DMS 273 treated with DMSO at 0.1 percent for 48 hours (cell line): ENCODE results near the gene TMEM52.

Experiments used
- DNase-seq: peaks from one replicate; lab custom pipeline; 2025; lab: John Stamatoyannopoulos, UW

TMEM52 gene

DNA sequence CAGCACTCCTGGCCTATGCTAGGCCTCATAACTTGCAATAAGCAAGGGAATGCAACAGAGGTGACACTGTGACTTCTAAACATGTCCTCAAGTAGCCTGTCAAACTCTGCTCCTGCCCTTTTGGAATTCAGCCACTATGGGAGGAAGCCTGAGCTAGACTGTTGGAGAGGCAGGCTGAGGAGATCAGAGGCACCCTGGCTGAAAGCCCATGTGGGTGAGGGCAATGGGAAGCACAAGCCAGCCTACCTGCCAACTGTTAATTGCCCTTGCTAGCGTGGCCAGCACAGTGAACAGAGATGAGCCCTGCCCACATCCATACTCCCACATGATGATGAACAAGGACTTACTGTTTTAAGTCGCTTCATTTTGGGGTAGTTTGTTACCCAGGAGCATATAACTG lies 45.9 kb downstream of the TMEM52 start:
- no peak for DNase-seq

GRCh38 chr1:1872329-1872994 lies 46.6 kb downstream of the TMEM52 start:
- no peak for DNase-seq

DNA sequence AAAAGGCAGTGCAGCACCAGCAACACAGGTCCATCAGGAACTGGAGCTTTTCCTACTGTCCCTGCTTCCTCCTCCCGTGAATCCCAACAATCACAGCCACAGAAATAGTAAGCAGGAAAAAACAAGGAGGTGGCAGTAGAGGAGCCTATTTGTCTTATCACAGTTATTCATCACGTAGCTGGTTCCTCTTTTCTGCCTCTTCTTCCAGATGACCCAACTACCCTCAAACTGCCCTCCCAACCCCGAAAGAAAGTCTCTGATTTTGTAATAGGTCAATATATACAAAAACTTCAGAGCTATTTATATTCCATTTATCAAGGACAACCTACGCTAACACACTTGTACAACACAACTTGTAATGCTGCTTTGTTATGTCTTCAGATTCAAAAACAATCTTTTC lies 49.6 kb downstream of the TMEM52 start:
- DNase-seq, result no peak
